Measurements from ENCODE around the gene CAMK2N2. TPM values are rescaled to one million over a fixed set of nuclear protein-coding genes. Genes with fewer than 3 reads are reported as not detected.

The CAMK2N2 gene
- total RNA-seq, 6 experiments from 2014 or later: 0.21 to 0.42 (median 0.24) TPM; not detected in 3

- no peak for TF ChIP-seq POLR2A (IDR thresholded peaks at IDR 0.05)
- TF ChIP-seq, protein P1, sequence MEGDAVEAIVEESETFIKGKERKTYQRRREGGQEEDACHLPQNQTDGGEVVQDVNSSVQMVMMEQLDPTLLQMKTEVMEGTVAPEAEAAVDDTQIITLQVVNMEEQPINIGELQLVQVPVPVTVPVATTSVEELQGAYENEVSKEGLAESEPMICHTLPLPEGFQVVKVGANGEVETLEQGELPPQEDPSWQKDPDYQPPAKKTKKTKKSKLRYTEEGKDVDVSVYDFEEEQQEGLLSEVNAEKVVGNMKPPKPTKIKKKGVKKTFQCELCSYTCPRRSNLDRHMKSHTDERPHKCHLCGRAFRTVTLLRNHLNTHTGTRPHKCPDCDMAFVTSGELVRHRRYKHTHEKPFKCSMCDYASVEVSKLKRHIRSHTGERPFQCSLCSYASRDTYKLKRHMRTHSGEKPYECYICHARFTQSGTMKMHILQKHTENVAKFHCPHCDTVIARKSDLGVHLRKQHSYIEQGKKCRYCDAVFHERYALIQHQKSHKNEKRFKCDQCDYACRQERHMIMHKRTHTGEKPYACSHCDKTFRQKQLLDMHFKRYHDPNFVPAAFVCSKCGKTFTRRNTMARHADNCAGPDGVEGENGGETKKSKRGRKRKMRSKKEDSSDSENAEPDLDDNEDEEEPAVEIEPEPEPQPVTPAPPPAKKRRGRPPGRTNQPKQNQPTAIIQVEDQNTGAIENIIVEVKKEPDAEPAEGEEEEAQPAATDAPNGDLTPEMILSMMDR (IDR thresholded peaks at IDR 0.05): no peak
- H3K36me3 ChIP-seq: peaks cover 0 to 31% (median 4%) of the 10 kb centered on the region in 4 donors
- peaks cover 0 to 16% (median 4%) of the 10 kb centered on the region in 4 donors for H3K4me1 ChIP-seq
- H3K9me3 ChIP-seq: no peaks in the 10 kb centered on the region
- ATAC-seq (no peak), DNase-seq (peak in 1 of 3 donors; percentile 47)
- no CpG with 5 or more reads among the region's 17 CpGs for WGBS (ENCODE audit: insufficient coverage, low coverage, low lambda C conversion rate, missing lambda C conversion rate)
- H3K4me3 ChIP-seq: no peak overlapping the region
- intact Hi-C loops (cut with DNase I): loop anchor here (10.0 kb wide), 1 partner anchor 96 kb away; no protein-coding TSS in a partner anchor
- no peaks in the 10 kb centered on the region for H3K27me3 ChIP-seq
- H3K27ac ChIP-seq: no peak overlapping the region
These were observed 20.3 kb downstream of the CAMK2N2 start for GRCh38 chr3:184241141-184241446.

DNA sequence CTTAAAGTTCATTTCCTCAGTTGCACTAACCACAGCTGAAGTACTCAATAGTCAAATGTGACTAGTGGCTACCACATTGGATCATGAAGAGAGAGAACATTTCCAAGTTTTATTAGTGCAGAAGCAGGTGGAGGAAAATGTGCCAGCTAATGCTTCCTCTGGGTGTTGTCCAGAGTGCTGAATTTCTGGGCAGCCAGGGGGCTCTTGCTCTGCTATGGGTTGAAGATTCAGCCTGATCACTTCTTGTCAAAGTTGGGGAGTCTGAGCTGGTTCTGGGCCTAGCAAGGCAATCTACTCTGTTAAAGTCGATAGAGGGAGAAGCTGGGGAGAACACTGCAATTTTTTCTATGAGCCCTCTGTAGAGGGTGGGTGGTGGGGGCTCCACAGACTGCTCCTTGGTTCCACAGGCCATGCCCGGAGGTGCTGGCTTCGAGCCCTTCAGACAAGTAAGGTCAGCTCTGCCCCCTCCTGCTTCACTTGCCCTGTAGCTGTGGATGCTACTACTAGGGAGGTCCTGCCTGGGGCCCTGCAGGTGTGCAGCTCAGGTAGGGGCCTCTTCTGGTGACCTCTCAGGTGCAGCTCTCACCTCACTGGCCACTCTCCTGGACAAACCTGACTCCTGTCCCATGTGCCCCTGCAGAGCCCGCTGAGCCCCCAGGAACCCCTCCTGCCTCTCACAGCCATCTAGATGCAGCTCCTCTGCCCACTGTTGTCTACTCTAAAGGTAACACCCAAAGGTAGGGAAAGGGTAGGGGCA is 20.8 kb downstream of the CAMK2N2 start:
- Histone ChIP-seq H3K27ac (no peak overlapping the region), H3K36me3 (peaks cover 0 to 31% (median 4%) of the 10 kb centered on the region in 4 donors), H3K9me3 (no peaks in the 10 kb centered on the region), H3K4me3 (no peak overlapping the region), H3K4me1 (peaks cover 0 to 16% (median 4%) of the 10 kb centered on the region in 4 donors), H3K27me3 (no peaks in the 10 kb centered on the region)
- intact Hi-C loops (cut with DNase I): loop anchor here (10.0 kb wide), 1 partner anchor 96 kb away; no protein-coding TSS in a partner anchor
- no CpG with 5 or more reads among the region's 4 CpGs for WGBS (ENCODE audit: insufficient coverage, low coverage, low lambda C conversion rate, missing lambda C conversion rate)
- no peak for DNase-seq
- no peak for ATAC-seq
- TF ChIP-seq, protein P1 (IDR thresholded peaks at IDR 0.05): no peak
- TF ChIP-seq POLR2A (IDR thresholded peaks at IDR 0.05): no peak

DNA sequence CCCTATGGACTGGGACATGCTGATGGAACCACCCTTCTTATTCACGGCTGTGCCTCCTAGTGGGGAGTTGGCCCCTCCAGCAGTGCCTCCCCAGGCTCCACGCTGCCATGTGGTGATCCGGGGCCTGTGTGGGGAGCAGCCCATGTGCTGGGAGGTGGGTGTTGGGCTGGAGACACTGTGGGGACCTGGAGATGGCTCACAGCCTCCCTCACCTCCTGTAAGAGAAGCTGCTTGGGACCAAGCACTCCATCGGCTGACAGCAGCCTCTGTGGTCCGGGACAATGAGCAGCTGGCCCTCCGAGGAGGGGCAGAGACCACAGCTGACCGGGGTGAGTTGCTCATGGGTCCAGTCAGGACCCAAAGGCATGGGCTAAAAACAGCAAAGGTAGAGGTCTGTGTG is 21.6 kb downstream of the CAMK2N2 start:
- no peak for ATAC-seq
- no peak overlapping the region for H3K4me3 ChIP-seq
- H3K9me3 ChIP-seq: no peaks in the 10 kb centered on the region
- 76% methylated on average over 3 of the region's 7 CpGs for WGBS (ENCODE audit: insufficient coverage, low coverage, low lambda C conversion rate, missing lambda C conversion rate)
- TF ChIP-seq POLR2A (IDR thresholded peaks at IDR 0.05): no peak
- TF ChIP-seq, protein P1 (IDR thresholded peaks at IDR 0.05): no peak
- H3K27me3 ChIP-seq: no peaks in the 10 kb centered on the region
- no peak overlapping the region for H3K27ac ChIP-seq
- H3K36me3 ChIP-seq: peaks cover 0 to 23% (median 4%) of the 10 kb centered on the region in 4 donors
- DNase-seq: no peak
- H3K4me1 ChIP-seq: peaks cover 0 to 16% (median 4%) of the 10 kb centered on the region in 4 donors
- intact Hi-C loops (cut with DNase I): loop anchor here (10.0 kb wide), 1 partner anchor 95 kb away; no protein-coding TSS in a partner anchor

DNA sequence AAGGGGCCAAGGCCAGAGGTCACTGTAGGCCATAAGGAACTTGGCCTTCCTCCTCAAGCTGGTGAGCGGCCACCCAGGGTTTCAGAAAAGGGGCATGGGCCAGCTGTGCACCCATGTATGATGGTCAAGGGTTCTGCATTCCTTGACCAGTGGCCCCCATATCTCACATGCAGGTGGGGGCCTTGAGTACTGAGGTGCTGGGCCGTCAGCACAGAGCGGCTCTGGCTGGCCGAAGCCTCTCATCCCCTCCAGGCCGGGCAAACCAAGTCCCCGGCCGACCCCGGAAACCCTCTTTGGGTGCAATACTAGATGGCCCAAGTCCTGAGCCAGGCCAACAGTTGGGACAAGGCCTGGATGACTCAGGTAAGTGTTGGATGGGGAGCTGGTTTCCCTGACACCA is 22.1 kb downstream of the CAMK2N2 start:
- Histone ChIP-seq H3K36me3 (peaks cover 0 to 20% (median 4%) of the 10 kb centered on the region in 4 donors), H3K9me3 (no peaks in the 10 kb centered on the region), H3K4me1 (peaks cover 0 to 16% (median 4%) of the 10 kb centered on the region in 4 donors), H3K4me3 (no peak overlapping the region), H3K27ac (no peak overlapping the region), H3K27me3 (no peaks in the 10 kb centered on the region)
- DNase-seq: no peak
- TF ChIP-seq, protein P1 (IDR thresholded peaks at IDR 0.05): no peak
- TF ChIP-seq POLR2A (IDR thresholded peaks at IDR 0.05): no peak
- intact Hi-C loops (cut with DNase I): no loop called here
- no peak for ATAC-seq
- no CpG with 5 or more reads among the region's 8 CpGs for WGBS (ENCODE audit: insufficient coverage, low coverage, low lambda C conversion rate, missing lambda C conversion rate)

All from right lobe of liver (tissue), 6 donors.